IMR-90 (cell line): ENCODE data around the gene UGT1A1. TPM values are rescaled to one million over a fixed set of nuclear protein-coding genes. Genes with fewer than 3 reads are reported as not detected.

Source experiments
- ATAC-seq: fragments of 200-7000 bp; cut with Tn5 transposase; 2 replicates; pipeline ENCODE4 v1.9.1; 2020; ENCODE audit warnings: low read depth, mild to moderate bottlenecking, moderate library complexity
- BruUV-seq: library from RNA; stranded (reverse); fragments of 400-500 nt; replicated peaks from 2 replicates; lab custom pipeline; 2021; lab: Mats Ljungman, UMichigan
- CTCF ChIA-PET: fragments of 300-600 bp; formaldehyde crosslinking; extraction: SDS; loops from one replicate; lab custom pipeline; 2021; ENCODE audit warnings: antibody characterized with exemption; lab: Yijun Ruan, JAX
- POLR2A ChIA-PET: fragments of 300-600 bp; sonication (Branson Sonifier 250); formaldehyde crosslinking; loops from one replicate; lab custom pipeline; 2022; ENCODE audit warnings: antibody characterized with exemption; ENCODE audit not compliant: unreplicated experiment; lab: Charles Lee
- DNase-seq: peaks from one replicate; pipeline ENCODE4 v3.0.0; 2013
- H2AFZ ChIP-seq: replicated peaks from 2 replicates; pipeline ENCODE3; 2013; ENCODE audit warnings: low read length, mild to moderate bottlenecking; ENCODE audit not compliant: poor library complexity
- H2AK5ac ChIP-seq: 2 replicates; pipeline ENCODE4 v1.6.1; 2013; ENCODE audit warnings: low read depth, low read length, inconsistent platforms
- H2AK9ac ChIP-seq: replicated peaks from 2 replicates; pipeline ENCODE3; 2013; ENCODE audit warnings: mild to moderate bottlenecking, low read depth, low read length, moderate library complexity; ENCODE audit not compliant: poor library complexity
- H2BK120ac ChIP-seq: 2 replicates; pipeline ENCODE4 v1.6.1; 2013; ENCODE audit warnings: low read depth, low read length, inconsistent platforms
- H2BK15ac ChIP-seq: 3 replicates; pipeline ENCODE4 v1.6.1; 2013; ENCODE audit warnings: low read depth, low read length, inconsistent platforms
- H2BK20ac ChIP-seq: 2 replicates; pipeline ENCODE4 v1.6.1; 2013; ENCODE audit warnings: low read depth, mild to moderate bottlenecking, inconsistent platforms, low read length, moderate library complexity
- H2BK5ac ChIP-seq: 2 replicates; pipeline ENCODE4 v1.6.1; 2013; ENCODE audit warnings: mild to moderate bottlenecking, low read depth, low read length, inconsistent platforms; ENCODE audit not compliant: poor library complexity, severe bottlenecking
- H3K14ac ChIP-seq: replicated peaks from 2 replicates; pipeline ENCODE4 v1.6.1; 2013; ENCODE audit warnings: low read depth, low read length, inconsistent platforms
- H3K18ac ChIP-seq: 2 replicates; pipeline ENCODE4 v1.6.1; 2013; ENCODE audit warnings: low read depth, low read length, control low read depth
- H3K23ac ChIP-seq: 2 replicates; pipeline ENCODE4 v1.6.1; 2013; ENCODE audit warnings: low read depth, low read length, inconsistent platforms
- H3K27ac ChIP-seq: 2 replicates; pipeline ENCODE4 v1.5.1; 2013; ENCODE audit warnings: mild to moderate bottlenecking, control low read depth, low read length; ENCODE audit not compliant: insufficient read depth
- H3K27me3 ChIP-seq: 2 replicates; pipeline ENCODE4 v1.6.1; 2013; ENCODE audit warnings: low read length; ENCODE audit not compliant: control insufficient read depth, insufficient read depth
- H3K36me3 ChIP-seq: 2 replicates; pipeline ENCODE4 v1.6.1; 2013; ENCODE audit warnings: low read length, mixed read lengths; ENCODE audit not compliant: control insufficient read depth, insufficient read depth
- H3K4ac ChIP-seq: 2 replicates; pipeline ENCODE4 v1.6.1; 2013; ENCODE audit warnings: low read depth, low read length, inconsistent platforms
- H3K4me1 ChIP-seq: 2 replicates; pipeline ENCODE4 v1.6.1; 2013; ENCODE audit warnings: low read length, mixed read lengths; ENCODE audit not compliant: control insufficient read depth, insufficient read depth
- H3K4me2 ChIP-seq: 2 replicates; pipeline ENCODE4 v1.6.1; 2013; ENCODE audit warnings: low read depth, mild to moderate bottlenecking, control low read depth, low read length, moderate library complexity
- H3K4me3 ChIP-seq: 2 replicates; pipeline ENCODE4 v1.5.1; 2013; ENCODE audit warnings: low read depth, mild to moderate bottlenecking, control low read depth, low read length, moderate library complexity; ENCODE audit not compliant: insufficient read depth
- H3K56ac ChIP-seq: 2 replicates; pipeline ENCODE4 v1.6.1; 2013; ENCODE audit warnings: low read length, inconsistent platforms; ENCODE audit not compliant: insufficient read depth; ENCODE audit errors: extremely low read depth
- H3K79me1 ChIP-seq, 2 experiments: 2 replicates each; pipeline ENCODE4 v1.6.1; 2013; ENCODE audit warnings: low read length in 2 of 2, inconsistent platforms in 1 of 2, low read depth in 1 of 2
- H3K9ac ChIP-seq: 2 replicates; pipeline ENCODE4 v1.6.1; 2013; ENCODE audit warnings: low read depth, low read length, control low read depth
- H3K9me1 ChIP-seq: 2 replicates; pipeline ENCODE4 v1.6.1; 2013; ENCODE audit warnings: low read length, inconsistent platforms; ENCODE audit not compliant: insufficient read depth
- H3K9me3 ChIP-seq: 2 replicates; pipeline ENCODE4 v1.6.1; 2013; ENCODE audit warnings: low read length; ENCODE audit not compliant: control insufficient read depth, insufficient read depth
- H4K20me1 ChIP-seq: 2 replicates; pipeline ENCODE4 v1.6.1; 2013; ENCODE audit warnings: low read length, inconsistent platforms; ENCODE audit not compliant: insufficient read depth
- H4K5ac ChIP-seq: 2 replicates; pipeline ENCODE4 v1.6.1; 2013; ENCODE audit warnings: mild to moderate bottlenecking, low read depth, low read length, control low read depth
- H4K8ac ChIP-seq, 2 experiments: 2 replicates each; pipeline ENCODE4 v1.6.1; 2013; ENCODE audit warnings: low read depth in 2 of 2, low read length in 2 of 2, control low read depth in 1 of 2, inconsistent platforms in 1 of 2
- H4K91ac ChIP-seq: 2 replicates; pipeline ENCODE4 v1.6.1; 2013; ENCODE audit warnings: low read depth, low read length, inconsistent platforms; ENCODE audit not compliant: insufficient read depth
- CEBPB ChIP-seq: IDR thresholded peaks from 2 replicates; pipeline ENCODE4 v1.6.1; 2012; ENCODE audit warnings: low read depth, low read length, improper control_type of control experiment
- FOS ChIP-seq: fragments of 150-350 bp; IDR thresholded peaks from 2 replicates; pipeline ENCODE4 v1.6.1; 2016; ENCODE audit warnings: low read depth, low read length
- MAZ ChIP-seq: IDR thresholded peaks from 2 replicates; pipeline ENCODE4 v1.6.1; 2012; ENCODE audit warnings: low read depth, mild to moderate bottlenecking, low read length, improper control_type of control experiment, moderate library complexity, borderline replicate concordance
- POLR2A ChIP-seq: IDR thresholded peaks from 2 replicates; pipeline ENCODE4 v1.6.1; 2012; ENCODE audit warnings: mild to moderate bottlenecking, low read depth, low read length
- RAD21 ChIP-seq: IDR thresholded peaks from 2 replicates; pipeline ENCODE4 v1.6.1; 2012; ENCODE audit warnings: low read length, improper control_type of control experiment
- RCOR1 ChIP-seq: IDR thresholded peaks from 2 replicates; pipeline ENCODE4 v1.6.1; 2012; ENCODE audit warnings: mild to moderate bottlenecking, low read length, improper control_type of control experiment; ENCODE audit not compliant: insufficient replicate concordance
- RFX5 ChIP-seq: IDR thresholded peaks from 2 replicates; pipeline ENCODE4 v1.8.0; 2012; ENCODE audit warnings: low read depth, mild to moderate bottlenecking, low read length, moderate library complexity
- WGBS, 2 experiments: methylation state at CpG; one replicate each; pipeline versions ENCODE4 v1.1.5 to v1.1.7; 2013; ENCODE audit warnings: missing lambda C conversion rate in 2 of 2; ENCODE audit not compliant: insufficient read length in 1 of 2; ENCODE audit errors: extremely low coverage in 2 of 2; 5-methylcytosine and 5-hydroxymethylcytosine counted together
- dilution Hi-C: fragments of 300-500 bp; cut with HindIII; formaldehyde crosslinking; loops from one replicate; pipeline ENCODE4 v1.14.3; 2018; ENCODE audit warnings: low sequenced_read_pairs; ENCODE audit not compliant: unreplicated experiment
- in situ Hi-C: fragments of 300-500 bp; cut with MboI; formaldehyde crosslinking; loops from 3 replicates; pipeline ENCODE4 v1.14.3; 2019; ENCODE audit warnings: low sequenced_read_pairs, inconsistent platforms, mixed read lengths
- intact Hi-C: fragments of 100-400 bp; cut with micrococcal nuclease; formaldehyde crosslinking; loops from 2 replicates; pipeline ENCODE4 v1.10.0; 2022
- polyA plus RNA-seq, 3 experiments: library from polyadenylated mRNA; depleted of rRNA; stranded (reverse); fragments of >200 nt; gene quantifications; 2 replicates each; pipeline ENCODE4 v1.2.3, GENCODE V29; 2012; ENCODE audit warnings: low replicate concordance in 1 of 3
- total RNA-seq: library from RNA; depleted of rRNA; stranded (reverse); fragments of >200 nt; gene quantifications from 2 replicates; pipeline ENCODE4 v1.2.3, GENCODE V29; 2012

Gene UGT1A1
- total and polyA plus RNA-seq, 2 of the 4 experiments (the other 2 are of a cell fraction), result not detected

DNA sequence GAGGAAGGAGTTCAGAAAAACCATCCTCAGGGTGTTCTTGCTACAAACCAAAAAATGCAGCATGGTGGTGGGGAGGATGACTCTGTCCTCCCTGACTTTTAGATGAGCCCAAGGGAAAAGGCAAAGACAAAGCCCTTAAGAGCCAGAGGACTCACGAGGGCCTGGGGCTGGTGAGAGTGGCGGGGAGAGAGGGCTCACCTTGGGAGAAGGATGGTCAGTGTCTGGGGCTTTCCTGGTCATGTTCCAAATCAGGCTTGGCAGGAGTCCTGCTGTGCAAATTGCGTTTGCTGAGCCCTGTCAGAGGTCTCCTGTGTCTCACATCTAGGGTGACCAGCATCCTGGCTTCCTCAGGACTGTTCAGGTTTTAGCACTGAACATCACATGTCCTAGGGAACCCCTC lies 4.7 kb downstream of the UGT1A1 start:
- Histone ChIP-seq H3K56ac (peak overlapping the region; percentile 76), H3K9me1 (0 out of 2 replicates have a peak, but pooled peaks cover 5% of the 10 kb centered on the region), H4K5ac (peak overlapping the region; percentile 95), H3K4ac (peak overlapping the region; percentile 97), H2AFZ (peak overlapping the region; percentile 74), H2AK5ac (peak overlapping the region; percentile 83), H2AK9ac (peak overlapping the region; percentile 46), H4K20me1 (no peaks in the 10 kb centered on the region), H3K9ac (peak overlapping the region; percentile 20; the same call in 1 of the 2 replicates), H2BK20ac (peak overlapping the region; percentile 97), H3K27me3 (no peaks in the 10 kb centered on the region), H3K4me2 (peak overlapping the region; percentile 70; the same call in 1 of the 2 replicates), H2BK120ac (peak overlapping the region; percentile 97), H2BK5ac (peak overlapping the region; percentile 83), H3K18ac (peak overlapping the region; percentile 93), H3K14ac (peak overlapping the region; percentile 86), H3K4me1 (peaks cover 14% of the 10 kb centered on the region), H3K9me3 (no peaks in the 10 kb centered on the region), H3K4me3 (no peak overlapping the region), H3K23ac (peak overlapping the region; percentile 95), H4K8ac (peak overlapping the region; percentile 82 to 92), H4K91ac (peak overlapping the region; percentile 91), H2BK15ac (peak overlapping the region; percentile 93; the same call in 1 of the 3 replicates), H3K36me3 (no peaks in the 10 kb centered on the region), H3K79me1 (no peaks in the 10 kb centered on the region), H3K27ac (peak overlapping the region; percentile 76)
- TF ChIP-seq RFX5 (no peak), MAZ (no peak), RCOR1 (no peak), RAD21 (no peak), POLR2A (no peak), FOS (no peak), CEBPB (no peak)
- BruUV-seq, result no TSS peak
- dilution Hi-C loops, result no loop called here
- DNase-seq, result peak; percentile 11
- in situ Hi-C loops, result no loop called here
- CTCF ChIA-PET, result no interaction called here
- peak; percentile 25 for ATAC-seq
- WGBS, 2 experiments, result 0% methylated on average over 1 of the region's 3 CpGs; no CpG with 5 or more reads in 1 of the 2 experiments
- intact Hi-C loops, result no loop called here
- POLR2A ChIA-PET, result no interaction called here
